Hepatocyte (in vitro differentiated cells): ENCODE data around the gene MED16.

ENCODE experiments used
- CTCF ChIP-seq: fragments of 200-600 bp; sonication (generic); IDR thresholded peaks from 2 replicates; pipeline ENCODE4 v1.5.1; 2016; ENCODE audit warnings: antibody characterized with exemption, mild to moderate bottlenecking; ENCODE audit not compliant: poor library complexity
- EZH2 ChIP-seq: fragments of 200-600 bp; sonication (generic); IDR thresholded peaks from 2 replicates; pipeline ENCODE4 v1.6.1; 2016; ENCODE audit warnings: antibody characterized with exemption, mild to moderate bottlenecking, borderline replicate concordance
- EZH2phosphoT487 ChIP-seq: fragments of 200-600 bp; sonication (generic); IDR thresholded peaks from one replicate; pipeline ENCODE4 v1.6.1; 2018; ENCODE audit warnings: antibody characterized with exemption, mild to moderate bottlenecking, low read depth, moderate library complexity; ENCODE audit not compliant: unreplicated experiment, severe bottlenecking

- TF ChIP-seq EZH2 (no peak), EZH2phosphoT487 (no peak), CTCF (no peak)
Measured at GRCh38 chr19:821231-821824, 71.7 kb downstream of the MED16 start.
